Measurements from ENCODE around the gene EREG.

Gene EREG

DNA sequence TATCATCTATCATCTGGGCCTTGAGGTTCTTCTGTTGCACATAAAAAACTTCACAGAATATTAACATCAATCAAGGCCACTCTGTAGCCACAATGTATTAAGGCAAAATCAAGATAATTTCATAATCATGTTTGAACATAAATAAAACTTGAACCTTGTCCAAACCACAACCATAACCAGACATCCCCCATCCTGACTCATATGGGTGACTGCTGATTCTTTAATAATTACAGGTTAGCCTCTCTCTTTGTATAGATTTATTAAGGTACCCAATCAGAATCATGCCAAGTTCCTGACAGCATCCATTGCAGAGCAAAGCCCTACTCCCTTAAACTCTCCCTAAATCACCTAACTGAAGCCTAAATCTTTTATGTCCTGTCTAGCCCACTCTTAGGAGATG lies 63.3 kb downstream of the EREG start:
- DNase-seq (ENCODE audit: low read depth): no peak

DNA sequence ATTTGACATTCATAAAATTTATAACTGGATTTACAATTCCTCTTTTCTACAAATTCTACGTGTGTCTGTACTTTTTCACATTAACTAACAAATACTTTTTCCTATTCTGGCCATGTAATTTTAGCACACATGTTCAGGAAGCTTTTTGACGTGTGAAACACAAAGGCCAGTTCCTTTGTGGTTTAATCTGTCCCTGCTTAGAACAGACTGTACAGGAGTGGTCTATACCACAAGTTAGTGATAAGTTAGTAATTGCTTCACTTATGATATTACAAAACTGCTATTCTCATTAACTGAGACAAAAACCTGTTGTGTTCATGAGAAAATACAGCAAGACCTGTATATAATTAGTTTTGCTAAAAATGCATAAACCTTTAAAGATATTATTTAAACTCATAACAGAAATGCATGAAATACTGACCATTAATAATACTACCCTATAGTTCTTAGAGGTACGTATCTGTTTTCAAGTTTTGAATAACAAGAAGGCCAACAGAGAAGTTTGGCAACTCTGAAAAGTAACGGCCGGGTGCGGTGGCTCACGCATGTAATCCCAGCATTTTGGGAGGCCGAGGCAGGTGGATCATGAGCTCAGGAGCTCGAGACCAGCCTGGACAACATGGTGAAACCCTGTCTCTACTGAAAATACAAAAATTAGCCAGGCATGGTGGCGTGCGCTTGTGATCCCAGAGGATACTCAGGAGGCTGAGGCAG lies 66.3 kb downstream of the EREG start:
- DNase-seq (ENCODE audit: low read depth): no peak

DNA sequence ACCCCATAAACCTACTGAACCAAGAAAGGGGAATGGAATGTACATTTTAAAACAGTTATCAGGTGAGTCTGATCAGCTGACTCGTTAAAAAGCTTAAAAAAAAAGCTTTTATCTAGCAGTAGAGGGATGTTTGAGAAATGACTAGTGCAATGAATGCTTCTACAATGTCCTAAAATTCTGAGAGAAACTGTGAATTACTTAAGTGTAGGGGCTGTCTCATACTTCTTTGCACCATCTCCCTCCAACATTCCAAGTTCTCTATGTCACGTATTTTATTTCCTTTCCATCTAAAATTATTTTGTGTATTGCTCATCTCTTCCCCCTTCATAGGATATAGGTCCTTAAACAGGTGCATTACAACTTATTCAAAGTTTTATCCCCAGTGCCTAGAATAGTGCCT lies 68.1 kb downstream of the EREG start:
- DNase-seq (ENCODE audit: low read depth): no peak

DNA sequence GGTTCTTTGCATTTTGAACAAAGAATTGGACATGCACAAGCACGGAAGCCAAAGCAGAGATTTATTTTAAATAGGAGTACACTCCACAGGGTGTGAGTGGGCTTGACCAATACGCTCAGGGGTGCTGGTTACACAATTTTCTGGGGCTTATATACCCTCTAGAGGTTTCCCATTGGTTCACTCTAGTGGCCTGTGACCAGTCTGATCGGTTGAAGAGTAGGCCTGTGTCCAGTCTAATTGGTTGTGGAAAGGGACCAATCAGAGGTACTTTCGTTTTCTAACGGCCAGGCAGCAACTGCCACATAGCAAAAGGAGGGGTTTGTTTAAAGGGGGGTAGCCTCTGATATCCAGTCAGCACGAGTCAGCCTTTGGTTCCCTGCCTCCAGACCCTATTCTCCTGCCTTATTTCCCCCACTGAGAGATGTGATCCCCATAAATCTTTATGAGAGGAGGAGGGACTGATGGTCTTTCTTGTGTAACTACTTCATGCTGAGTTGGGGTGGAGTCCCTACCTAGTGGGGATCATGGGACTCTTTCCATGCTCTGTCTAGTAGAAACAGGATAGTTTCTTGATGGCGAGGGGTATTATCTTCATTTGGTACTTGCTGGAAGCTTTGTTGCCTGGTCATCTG lies 68.7 kb downstream of the EREG start:
- no peak for DNase-seq (ENCODE audit: low read depth)

DNA sequence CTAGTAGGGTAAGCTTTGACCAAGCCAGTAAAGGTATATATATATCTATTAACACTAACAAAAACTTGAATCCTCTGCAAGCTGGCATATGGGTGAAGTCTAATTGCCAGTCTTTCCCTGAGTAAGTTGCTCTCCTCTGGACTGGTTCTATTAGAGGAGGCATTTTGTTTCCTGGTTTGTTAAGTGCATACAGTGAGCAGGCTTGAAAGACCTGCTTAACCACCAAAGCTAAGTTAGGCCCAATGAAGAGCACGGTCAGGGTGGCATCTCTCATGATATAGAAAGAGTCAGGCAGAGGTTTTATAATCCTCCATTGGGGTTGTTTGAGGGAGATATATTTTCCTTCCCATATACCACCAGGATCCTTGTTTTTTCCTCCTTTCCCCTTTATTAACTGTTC lies 70.4 kb downstream of the EREG start:
- DNase-seq (ENCODE audit: low read depth): no peak

DNA sequence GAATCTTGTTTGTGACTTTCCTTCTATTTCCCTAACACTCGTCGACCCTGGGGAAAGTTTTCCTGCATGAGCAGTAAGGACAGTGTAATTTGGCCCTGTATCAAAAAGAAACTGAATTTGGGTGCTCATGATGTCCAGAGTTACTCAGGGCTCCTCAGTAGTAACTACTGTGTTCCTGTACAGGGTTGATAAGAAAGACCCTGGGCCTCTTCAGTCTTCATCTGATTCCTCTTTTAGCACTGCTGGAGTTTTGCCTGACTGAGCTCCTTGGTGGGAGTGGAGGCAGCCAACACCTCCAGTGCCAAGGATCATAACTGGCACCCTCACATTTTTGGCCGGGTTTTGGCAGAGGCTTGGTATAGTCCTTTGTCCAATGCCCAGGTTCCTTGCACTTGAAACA lies 72.9 kb downstream of the EREG start:
- DNase-seq (ENCODE audit: low read depth): no peak

All from CMK (cell line).